Measurements from ENCODE around the gene OR13J1. TPM values are rescaled to one million over a fixed set of nuclear protein-coding genes. Genes with fewer than 3 reads are reported as not detected.
"Not testable (repeated sequence)": the region's sequence is repeated elsewhere in the genome, so short reads cannot be mapped to it uniquely, and the experiment has no call there.

Gene OR13J1
- polyA plus RNA-seq, 4 donors: 0.19 TPM; not detected in 3

GRCh38 chr9:35897376-35898099 is 27.3 kb upstream of the OR13J1 start:
- H3K36me3 ChIP-seq (ENCODE audit: control insufficient read depth in 3 of 3, insufficient read depth in 2 of 3, low read depth in 1 of 3, low read length in 3 of 3); FAIRE-seq; H3K4me1 ChIP-seq (ENCODE audit: control insufficient read depth in 3 of 3, insufficient read depth in 2 of 3, low read depth in 1 of 3, low read length in 2 of 3); H3K27ac ChIP-seq (ENCODE audit: low read depth in 1 of 3, low read length in 2 of 3); H3K27me3 ChIP-seq (ENCODE audit: control insufficient read depth in 3 of 3, insufficient read depth in 3 of 3, low read length in 3 of 3); H3K4me3 ChIP-seq (ENCODE audit: low read depth in 1 of 3, low read length in 3 of 3); DNase-seq; H3K9me3 ChIP-seq (ENCODE audit: control insufficient read depth in 2 of 2, insufficient read depth in 1 of 2, low read depth in 1 of 2, low read length in 1 of 2): not testable (repeated sequence)
- WGBS, 3 donors: 84 to 90% (median 86%) methylated on average over 7 of the region's 7 CpGs

- no peak for DNase-seq
- FAIRE-seq: no peak
- no peaks in the 10 kb centered on the region for H3K9me3 ChIP-seq (ENCODE audit: control insufficient read depth in 2 of 2, insufficient read depth in 1 of 2, low read depth in 1 of 2, low read length in 1 of 2)
These were observed 26.4 kb upstream of the OR13J1 start for GRCh38 chr9:35896570-35896969.

GRCh38 chr9:35892051-35892450 is 21.9 kb upstream of the OR13J1 start:
- no peak for DNase-seq
- WGBS, 3 donors: 57 to 90% (median 83%) methylated on average over 1 of the region's 1 CpG
- FAIRE-seq: no peak
- Histone ChIP-seq H3K9me3 (ENCODE audit: control insufficient read depth in 2 of 2, insufficient read depth in 1 of 2, low read depth in 1 of 2, low read length in 1 of 2) (no peaks in the 10 kb centered on the region), H3K4me3 (ENCODE audit: low read depth in 1 of 3, low read length in 3 of 3) (no peak overlapping the region), H3K4me1 (ENCODE audit: control insufficient read depth in 3 of 3, insufficient read depth in 2 of 3, low read depth in 1 of 3, low read length in 2 of 3) (no peaks in the 10 kb centered on the region), H3K36me3 (ENCODE audit: control insufficient read depth in 3 of 3, insufficient read depth in 2 of 3, low read depth in 1 of 3, low read length in 3 of 3) (no peaks in the 10 kb centered on the region), H3K27ac (ENCODE audit: low read depth in 1 of 3, low read length in 2 of 3) (no peak overlapping the region), H3K27me3 (ENCODE audit: control insufficient read depth in 3 of 3, insufficient read depth in 3 of 3, low read length in 3 of 3) (peaks cover 0 to 2% (median 0%) of the 10 kb centered on the region in 3 donors)

More at GRCh38 chr9:35896570-35896969, 26.4 kb upstream of the OR13J1 start:
- WGBS, 3 donors: 87 to 95% (median 91%) methylated on average over 2 of the region's 2 CpGs
- Histone ChIP-seq H3K4me3 (ENCODE audit: low read depth in 1 of 3, low read length in 3 of 3) (no peak overlapping the region), H3K36me3 (ENCODE audit: control insufficient read depth in 3 of 3, insufficient read depth in 2 of 3, low read depth in 1 of 3, low read length in 3 of 3) (no peaks in the 10 kb centered on the region), H3K27ac (ENCODE audit: low read depth in 1 of 3, low read length in 2 of 3) (no peak overlapping the region), H3K27me3 (ENCODE audit: control insufficient read depth in 3 of 3, insufficient read depth in 3 of 3, low read length in 3 of 3) (peaks cover 0 to 2% (median 0%) of the 10 kb centered on the region in 3 donors), H3K4me1 (ENCODE audit: control insufficient read depth in 3 of 3, insufficient read depth in 2 of 3, low read depth in 1 of 3, low read length in 2 of 3) (no peaks in the 10 kb centered on the region)

- Histone ChIP-seq H3K27me3 (ENCODE audit: control insufficient read depth in 3 of 3, insufficient read depth in 3 of 3, low read length in 3 of 3) (peaks cover 0 to 2% (median 0%) of the 10 kb centered on the region in 3 donors), H3K4me1 (ENCODE audit: control insufficient read depth in 3 of 3, insufficient read depth in 2 of 3, low read depth in 1 of 3, low read length in 2 of 3) (no peaks in the 10 kb centered on the region), H3K9me3 (ENCODE audit: control insufficient read depth in 2 of 2, insufficient read depth in 1 of 2, low read depth in 1 of 2, low read length in 1 of 2) (no peaks in the 10 kb centered on the region), H3K27ac (ENCODE audit: low read depth in 1 of 3, low read length in 2 of 3) (no peak overlapping the region), H3K4me3 (ENCODE audit: low read depth in 1 of 3, low read length in 3 of 3) (no peak overlapping the region), H3K36me3 (ENCODE audit: control insufficient read depth in 3 of 3, insufficient read depth in 2 of 3, low read depth in 1 of 3, low read length in 3 of 3) (no peaks in the 10 kb centered on the region)
- FAIRE-seq: no peak
- WGBS, 3 donors: 75 to 81% (median 81%) methylated on average over 3 of the region's 3 CpGs
- DNase-seq: no peak
These were observed 21.4 kb upstream of the OR13J1 start for GRCh38 chr9:35891646-35892045.

GRCh38 chr9:35884908-35885307 is 14.7 kb upstream of the OR13J1 start:
- FAIRE-seq; H3K27ac ChIP-seq (ENCODE audit: low read depth in 1 of 3, low read length in 2 of 3); H3K9me3 ChIP-seq (ENCODE audit: control insufficient read depth in 2 of 2, insufficient read depth in 1 of 2, low read depth in 1 of 2, low read length in 1 of 2); DNase-seq; H3K27me3 ChIP-seq (ENCODE audit: control insufficient read depth in 3 of 3, insufficient read depth in 3 of 3, low read length in 3 of 3); H3K4me1 ChIP-seq (ENCODE audit: control insufficient read depth in 3 of 3, insufficient read depth in 2 of 3, low read depth in 1 of 3, low read length in 2 of 3); H3K4me3 ChIP-seq (ENCODE audit: low read depth in 1 of 3, low read length in 3 of 3); H3K36me3 ChIP-seq (ENCODE audit: control insufficient read depth in 3 of 3, insufficient read depth in 2 of 3, low read depth in 1 of 3, low read length in 3 of 3): not testable (repeated sequence)
- 78 to 85% (median 83%) methylated on average over 3 of the region's 3 CpGs for WGBS, 3 donors

GRCh38 chr9:35882996-35883395 is 12.8 kb upstream of the OR13J1 start:
- Histone ChIP-seq H3K4me1 (ENCODE audit: control insufficient read depth in 3 of 3, insufficient read depth in 2 of 3, low read depth in 1 of 3, low read length in 2 of 3) (no peaks in the 10 kb centered on the region), H3K9me3 (ENCODE audit: control insufficient read depth in 2 of 2, insufficient read depth in 1 of 2, low read depth in 1 of 2, low read length in 1 of 2) (no peaks in the 10 kb centered on the region), H3K36me3 (ENCODE audit: control insufficient read depth in 3 of 3, insufficient read depth in 2 of 3, low read depth in 1 of 3, low read length in 3 of 3) (no peaks in the 10 kb centered on the region), H3K27ac (ENCODE audit: low read depth in 1 of 3, low read length in 2 of 3) (no peak overlapping the region), H3K4me3 (ENCODE audit: low read depth in 1 of 3, low read length in 3 of 3) (no peak overlapping the region), H3K27me3 (ENCODE audit: control insufficient read depth in 3 of 3, insufficient read depth in 3 of 3, low read length in 3 of 3) (peaks cover 0 to 2% (median 0%) of the 10 kb centered on the region in 3 donors)
- DNase-seq (no peak), FAIRE-seq (no peak)
- WGBS, 3 donors: 57 to 58% (median 57%) methylated on average over 3 of the region's 3 CpGs

GRCh38 chr9:35882263-35882848 is 12.2 kb upstream of the OR13J1 start:
- WGBS, 3 donors: 0 to 2% (median 1%) methylated on average over 4 of the region's 4 CpGs
- peaks cover 0 to 1% of the 10 kb centered on the region in 2 donors for H3K9me3 ChIP-seq (ENCODE audit: control insufficient read depth in 2 of 2, insufficient read depth in 1 of 2, low read depth in 1 of 2, low read length in 1 of 2)
- FAIRE-seq: peak; percentile 5
- no peak overlapping the region for H3K4me3 ChIP-seq (ENCODE audit: low read depth in 1 of 3, low read length in 3 of 3)
- H3K27me3 ChIP-seq (ENCODE audit: control insufficient read depth in 3 of 3, insufficient read depth in 3 of 3, low read length in 3 of 3): peaks cover 0 to 2% (median 0%) of the 10 kb centered on the region in 3 donors
- no peak overlapping the region for H3K27ac ChIP-seq (ENCODE audit: low read depth in 1 of 3, low read length in 2 of 3)
- H3K4me1 ChIP-seq (ENCODE audit: control insufficient read depth in 3 of 3, insufficient read depth in 2 of 3, low read depth in 1 of 3, low read length in 2 of 3): no peaks in the 10 kb centered on the region
- peak; percentile 82 to 85 for DNase-seq
- no peaks in the 10 kb centered on the region for H3K36me3 ChIP-seq (ENCODE audit: control insufficient read depth in 3 of 3, insufficient read depth in 2 of 3, low read depth in 1 of 3, low read length in 3 of 3)

GRCh38 chr9:35872505-35872904 is 2.3 kb upstream of the OR13J1 start:
- no peaks in the 10 kb centered on the region for H3K36me3 ChIP-seq (ENCODE audit: control insufficient read depth in 3 of 3, insufficient read depth in 2 of 3, low read depth in 1 of 3, low read length in 3 of 3)
- FAIRE-seq (no peak), DNase-seq (no peak)
- H3K27me3 ChIP-seq (ENCODE audit: control insufficient read depth in 3 of 3, insufficient read depth in 3 of 3, low read length in 3 of 3): peaks cover 0 to 2% (median 0%) of the 10 kb centered on the region in 3 donors
- H3K4me3 ChIP-seq (ENCODE audit: low read depth in 1 of 3, low read length in 3 of 3): no peak overlapping the region
- H3K4me1 ChIP-seq (ENCODE audit: control insufficient read depth in 3 of 3, insufficient read depth in 2 of 3, low read depth in 1 of 3, low read length in 2 of 3): no peaks in the 10 kb centered on the region
- H3K9me3 ChIP-seq (ENCODE audit: control insufficient read depth in 2 of 2, insufficient read depth in 1 of 2, low read depth in 1 of 2, low read length in 1 of 2): peaks cover 0 to 2% of the 10 kb centered on the region in 2 donors
- no peak overlapping the region for H3K27ac ChIP-seq (ENCODE audit: low read depth in 1 of 3, low read length in 2 of 3)
- whole genome bisulfite sequencing, 3 donors: 60 to 74% (median 65%) methylated on average over 3 of the region's 3 CpGs

Data from small intestine (tissue), 7 donors.